ENCODE measurements around the gene RAB5B.
"Not testable (repeated sequence)": the region's sequence is repeated elsewhere in the genome, so short reads cannot be mapped to it uniquely, and the experiment has no call there.

RAB5B gene

GRCh38 chr12:55984861-55985260 lies 11.0 kb downstream of the RAB5B start:
- DNase-seq, result no peak

DNA sequence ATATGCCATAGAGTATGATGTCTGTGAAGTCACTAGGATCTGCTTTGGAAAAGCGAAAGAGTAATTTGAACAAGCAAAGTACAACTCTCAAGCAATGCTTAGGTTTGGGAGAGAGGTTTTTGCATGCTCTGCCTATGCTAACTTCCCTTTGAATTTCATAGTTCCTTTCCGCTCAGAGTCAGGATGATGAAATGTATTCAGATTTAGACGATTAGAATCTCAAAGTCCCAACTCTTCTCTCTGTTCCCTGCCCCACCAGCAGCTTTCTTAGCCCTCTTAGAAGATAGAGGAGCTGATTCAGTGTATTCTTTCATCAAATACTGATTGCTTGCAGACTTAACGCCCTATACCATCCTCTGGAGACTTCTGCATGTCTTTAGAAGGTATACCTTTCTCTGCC lies 11.5 kb downstream of the RAB5B start:
- no peak for DNase-seq

DNA sequence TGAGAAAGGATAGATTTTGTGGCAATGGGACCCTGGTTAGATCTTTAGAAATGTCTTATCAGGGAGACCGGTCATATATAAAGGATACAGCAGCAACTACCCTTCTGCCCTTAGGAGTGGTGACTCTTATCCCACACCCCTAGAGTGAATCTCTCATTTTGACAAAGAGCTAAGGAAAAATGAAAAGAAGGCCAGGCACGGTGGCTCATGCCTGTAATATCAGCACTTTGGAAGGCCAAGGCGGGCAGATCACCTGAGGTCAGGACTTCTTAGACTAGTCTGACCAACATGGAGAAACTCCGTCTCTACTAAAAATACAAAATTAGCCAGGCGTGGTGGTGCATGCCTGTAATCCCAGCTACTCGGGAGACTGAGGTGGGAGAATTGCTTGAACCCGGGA lies 12.1 kb downstream of the RAB5B start:
- DNase-seq, result not testable (repeated sequence)

GRCh38 chr12:55991110-55991509 lies 17.2 kb downstream of the RAB5B start:
- no peak for DNase-seq

- DNase-seq, result no peak
Observed at GRCh38 chr12:55993230-55993853, 19.5 kb downstream of the RAB5B start.

GRCh38 chr12:55995366-55995765 lies 21.5 kb downstream of the RAB5B start:
- DNase-seq, result no peak

- DNase-seq, result peak; percentile 73
Observed at GRCh38 chr12:55996201-55996714, 22.4 kb downstream of the RAB5B start.

GRCh38 chr12:55996715-55997534 lies 23.0 kb downstream of the RAB5B start, which contains the start of gene SUOX:
Gene SUOX, plus strand, starts transcription at chr12:55997276. Its CDS starts 4,946 bp downstream, at chr12:56002222.
- peak; percentile 89 for DNase-seq

- DNase-seq, result peak; percentile 18
Observed at GRCh38 chr12:55997535-55997859, 23.6 kb downstream of the RAB5B start.

DNA sequence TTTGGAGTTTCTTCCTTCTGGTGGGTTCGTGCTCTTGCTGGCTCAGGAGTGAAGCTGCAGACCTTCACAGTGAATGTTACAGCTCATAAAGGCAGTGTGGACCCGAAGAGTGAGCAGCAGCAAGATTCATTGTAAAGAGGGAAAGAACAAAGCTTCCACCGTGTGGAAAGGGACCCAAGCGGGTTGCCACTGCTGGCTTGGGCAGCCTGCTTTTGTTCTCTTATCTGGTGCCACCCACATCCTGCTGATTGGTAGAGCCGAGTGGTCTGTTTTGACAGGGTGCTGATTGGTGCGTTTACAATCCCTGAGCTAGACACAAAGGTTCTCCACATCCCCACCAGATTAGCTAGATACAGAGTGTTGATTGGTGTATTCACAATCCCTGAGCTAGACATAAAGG lies 25.6 kb downstream of the RAB5B start:
- DNase-seq, result not testable (repeated sequence)

GRCh38 chr12:55999999-56000540 lies 26.2 kb downstream of the RAB5B start:
- DNase-seq, result not testable (repeated sequence)

DNA sequence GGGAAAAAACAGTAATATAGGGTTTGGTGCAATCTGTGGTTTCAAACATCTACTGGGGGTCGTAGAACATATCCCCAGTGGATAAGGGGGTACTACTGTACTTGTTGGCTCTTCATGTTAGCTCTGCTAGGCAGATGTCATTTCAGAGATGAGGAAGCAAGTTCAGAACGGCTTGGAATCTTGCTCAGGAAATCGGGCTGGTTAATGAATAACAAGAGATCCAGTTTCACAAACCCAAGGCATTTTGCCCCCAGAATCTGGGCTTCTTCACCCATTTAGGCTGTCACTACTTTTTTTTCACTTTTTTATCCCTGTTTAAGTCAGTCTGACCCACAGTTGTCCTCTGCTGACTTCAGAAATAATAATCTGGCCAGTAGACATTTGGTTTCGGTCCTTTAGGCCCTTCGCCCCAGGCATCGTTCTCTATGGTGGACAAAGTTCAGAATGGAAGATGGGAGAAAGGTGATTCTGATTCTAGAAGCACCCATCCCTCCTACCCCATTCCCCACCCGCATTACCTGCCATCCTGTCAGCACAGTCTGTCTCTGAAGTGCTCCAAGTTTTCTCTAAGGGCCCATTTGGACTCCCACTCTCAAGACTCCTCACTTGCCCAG lies 27.7 kb downstream of the RAB5B start:
- DNase-seq, result no peak

- DNase-seq, result not testable (repeated sequence)
Observed at GRCh38 chr12:56003376-56003775, 29.5 kb downstream of the RAB5B start.

GRCh38 chr12:56004211-56004610 lies 30.3 kb downstream of the RAB5B start:
- no peak for DNase-seq

DNA sequence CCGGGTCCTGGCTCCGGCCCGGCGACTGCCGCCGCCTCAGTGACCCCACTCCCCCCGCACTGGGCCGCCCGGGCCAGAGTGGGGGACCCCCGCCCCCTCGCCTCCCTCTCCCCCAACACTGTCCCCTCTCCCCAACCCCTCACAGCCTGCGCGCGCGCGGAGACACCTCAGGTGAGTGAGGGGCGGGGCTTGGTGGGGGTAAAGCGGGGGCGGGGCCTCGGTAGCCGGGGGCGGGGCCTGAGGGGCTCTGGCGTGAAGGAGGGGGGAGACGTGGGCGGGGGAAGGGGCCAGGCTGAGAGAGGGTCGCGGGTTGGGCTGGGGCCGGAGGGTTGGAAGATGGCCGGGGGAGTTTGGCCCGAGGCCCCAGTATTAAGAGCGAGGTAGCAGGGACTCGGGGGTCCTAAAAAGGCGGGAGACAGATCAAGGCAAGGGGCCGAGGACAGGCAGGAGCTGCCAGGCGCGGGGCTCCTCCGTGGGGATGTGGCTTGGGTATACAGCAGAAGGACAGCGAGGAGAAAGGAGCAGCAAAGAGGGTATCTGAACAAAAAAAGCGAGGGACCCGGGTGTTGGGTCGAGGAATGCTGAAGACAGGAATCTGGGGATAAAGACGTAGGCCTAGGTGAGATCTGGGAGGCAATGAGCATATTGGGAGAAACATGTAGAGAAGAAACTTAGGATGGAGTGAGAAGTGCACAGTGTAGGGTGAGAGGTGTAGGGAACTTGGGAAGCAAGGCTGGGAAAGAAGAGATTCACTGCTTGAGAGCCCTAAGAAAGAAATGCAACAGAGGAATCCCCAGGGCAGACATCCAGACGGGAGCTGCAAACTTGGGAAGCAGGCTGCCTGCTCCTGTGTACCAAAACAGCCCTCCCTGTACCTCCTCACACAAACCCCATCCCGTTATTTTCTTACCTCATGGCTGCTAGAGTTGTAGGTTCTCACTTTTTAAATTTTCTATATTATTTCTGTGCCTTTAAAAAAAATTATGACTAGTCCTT lies 34.0 kb downstream of the RAB5B start:
- peak; percentile 56 for DNase-seq

DNA sequence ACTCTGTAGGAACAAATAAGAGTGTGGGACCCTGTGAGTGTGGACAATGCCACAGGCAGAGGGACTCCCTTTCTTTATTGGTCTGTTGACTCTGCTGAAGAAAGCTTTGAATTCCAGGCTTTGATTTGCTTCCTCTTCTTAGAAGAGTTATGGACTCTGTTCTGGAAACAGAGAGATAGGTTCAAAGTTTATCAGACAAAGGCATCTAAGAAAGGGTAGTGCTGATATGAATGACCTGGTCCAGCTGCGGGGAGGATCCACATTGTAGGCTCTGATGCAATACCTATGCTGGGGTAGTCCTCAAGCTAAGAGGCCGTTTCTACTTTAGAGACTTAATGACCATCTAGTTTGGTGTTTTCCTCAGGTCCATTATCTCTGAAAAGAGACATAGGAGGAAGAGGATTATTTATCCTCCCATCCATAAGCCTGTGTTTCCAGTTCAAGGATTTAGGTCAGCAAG lies 36.3 kb downstream of the RAB5B start:
- DNase-seq, result no peak

DNA sequence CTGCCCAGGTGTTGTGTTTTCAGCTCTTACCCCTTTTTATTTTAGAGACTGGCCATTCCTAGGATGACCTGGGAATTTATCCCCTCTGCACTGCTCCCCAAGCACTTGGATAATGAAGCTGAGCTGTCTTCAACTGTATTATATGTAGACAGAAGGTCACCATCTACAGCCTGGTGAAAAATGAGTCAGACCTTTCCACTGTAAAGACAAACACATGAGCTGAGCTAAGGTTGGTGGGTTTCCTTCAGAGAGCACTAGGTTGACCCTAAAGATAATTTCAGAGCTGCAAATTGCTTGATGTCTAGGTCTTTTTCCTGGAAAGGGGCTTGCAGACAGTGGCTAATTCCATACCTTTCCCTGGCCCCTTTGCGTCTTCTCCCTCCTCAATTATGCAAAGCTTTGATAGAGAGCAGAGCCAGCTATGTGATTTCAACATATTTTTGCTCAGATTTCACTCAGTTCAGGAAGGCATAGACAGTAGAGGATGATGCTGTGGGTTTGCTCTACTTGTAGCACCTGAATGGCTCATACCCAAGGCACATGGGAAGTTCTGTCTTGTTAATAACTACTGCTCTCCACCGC lies 37.7 kb downstream of the RAB5B start:
- no peak for DNase-seq

GRCh38 chr12:56013482-56013881 lies 39.6 kb downstream of the RAB5B start:
- DNase-seq, result no peak

- no peak for DNase-seq
Observed at GRCh38 chr12:56014205-56014604, 40.3 kb downstream of the RAB5B start.

GRCh38 chr12:56017181-56017580 lies 43.3 kb downstream of the RAB5B start:
- DNase-seq, result no peak

GRCh38 chr12:56018356-56018755 lies 44.5 kb downstream of the RAB5B start:
- no peak for DNase-seq
